A549 (cell line): Measurements from ENCODE around the gene UBTD1.

Experiments used
- BHLHE40 ChIP-seq: IDR thresholded peaks from 2 replicates; pipeline ENCODE4 v1.6.1; 2012; ENCODE audit warnings: low read depth, low read length, inconsistent platforms
- CEBPB ChIP-seq, 2 experiments: fragments of >200 bp in 1 of 2; sonication (Bioruptor Twin) in 1 of 2; formaldehyde crosslinking in 1 of 2; IDR thresholded peaks; 2 replicates each; pipeline ENCODE4 v1.6.1; 2012 to 2016
- CHD2 ChIP-seq: fragments of 150-350 bp; IDR thresholded peaks from 2 replicates; pipeline ENCODE4 v1.6.1; 2014; ENCODE audit warnings: low read length; ENCODE audit not compliant: partially characterized antibody
- CTCF ChIP-seq: fragments of >200 bp; sonication (Bioruptor Twin); formaldehyde crosslinking; IDR thresholded peaks from 3 replicates; pipeline ENCODE4 v1.5.1; 2016
- E2F6 ChIP-seq: IDR thresholded peaks from 2 replicates; pipeline ENCODE4 v1.6.1; 2012; ENCODE audit warnings: low read depth, borderline replicate concordance
- EHF ChIP-seq: fragments of 250-450 bp; sonication (Bioruptor Pico); IDR thresholded peaks from 2 replicates; pipeline ENCODE4 v1.5.0; 2020; ENCODE audit warnings: mild to moderate bottlenecking
- EHMT2 ChIP-seq: fragments of 200-600 bp; sonication (generic); IDR thresholded peaks from 2 replicates; pipeline ENCODE4 v1.6.1; 2016; ENCODE audit warnings: antibody characterized with exemption, low read depth, mild to moderate bottlenecking, moderate library complexity
- FOSL2 ChIP-seq, 2 experiments: fragments of 450-650 bp in 1 of 2; fragments of >200 bp in 1 of 2; sonication (Bioruptor Twin) in 1 of 2; formaldehyde crosslinking; IDR thresholded peaks; 2 replicates each; pipeline versions ENCODE4 v1.5.0 to v1.6.1; 2016 to 2020; ENCODE audit warnings: mild to moderate bottlenecking in 1 of 2, moderate library complexity in 1 of 2
- MAFK ChIP-seq: fragments of 450-650 bp; IDR thresholded peaks from 2 replicates; pipeline ENCODE4 v1.6.1; 2014; ENCODE audit not compliant: partially characterized antibody
- POLR2A ChIP-seq: IDR thresholded peaks from 2 replicates; pipeline ENCODE4 v1.6.1; 2012; ENCODE audit warnings: mild to moderate bottlenecking, low read length
- RAD21 ChIP-seq, 2 experiments: fragments of >200 bp in 1 of 2; sonication (Bioruptor Twin) in 1 of 2; formaldehyde crosslinking in 1 of 2; IDR thresholded peaks in 1 of 2; conservative IDR thresholded peaks in 1 of 2; 2 replicates in 1 of 2; 3 replicates in 1 of 2; pipeline ENCODE4 v1.6.1; 2012 to 2018; ENCODE audit warnings: inconsistent platforms in 1 of 2
- SMC3 ChIP-seq: fragments of >200 bp; sonication (Bioruptor Twin); formaldehyde crosslinking; IDR thresholded peaks from 3 replicates; pipeline ENCODE4 v1.6.1; 2018; ENCODE audit warnings: inconsistent platforms
- SREBF2 ChIP-seq: fragments of 450-650 bp; IDR thresholded peaks from 2 replicates; pipeline ENCODE4 v1.6.1; 2014; ENCODE audit warnings: mild to moderate bottlenecking, moderate library complexity
- ZNF302 ChIP-seq: fragments of 250-450 bp; sonication (Bioruptor Pico); IDR thresholded peaks from 2 replicates; pipeline ENCODE4 v1.9.0; 2021; ENCODE audit warnings: inconsistent platforms, mild to moderate bottlenecking, moderate library complexity

- TF ChIP-seq POLR2A (no peak), SMC3 (no peak), BHLHE40 (no peak), CTCF (no peak), CEBPB (IDR thresholded peaks at IDR 0.05) (no peak), ZNF302 (CRISPR knock-in tag) (no peak), FOSL2 (IDR thresholded peaks at IDR 0.05) (no peak), FOSL2 (CRISPR knock-in tag; IDR thresholded peaks at IDR 0.05) (no peak), E2F6 (no peak), EHF (no peak), MAFK (no peak), CHD2 (no peak), EHMT2 (no peak), SREBF2 (no peak), RAD21 (conservative IDR thresholded peaks at IDR 0.05 in 1 of 2, IDR thresholded peaks at IDR 0.05 in 1 of 2) (no peak)
Observed at GRCh38 chr10:97547271-97547600, 48.5 kb downstream of the UBTD1 start.
